Right ventricle myocardium superior (tissue), 1 donor: ENCODE results near the gene PTPRR. TPM values are rescaled to one million over a fixed set of nuclear protein-coding genes. Genes with fewer than 3 reads are reported as not detected.

ENCODE experiments used
- ATAC-seq: fragments of 200-7000 bp; cut with Tn5 transposase; one replicate; pipeline ENCODE4 v1.9.1; 2020; ENCODE audit warnings: mild to moderate bottlenecking; ENCODE audit not compliant: poor library complexity
- DNase-seq: peaks from one replicate; pipeline ENCODE4 v3.0.0-alpha.2; 2020
- intact Hi-C: fragments of 100-400 bp; cut with DNase I; formaldehyde crosslinking; loops from one replicate; pipeline ENCODE4 v1.11.2; 2022
- long read RNA-seq: library from polyadenylated mRNA; unstranded; transcript quantifications from one replicate; pipeline ENCODE4 v2.0.0, GENCODE V29; 2021
- total RNA-seq: library from RNA; stranded (reverse); fragmentation: NEBNext Ultra II Directional; extraction: Animal tissue kit (Norgen Biotek cat#: 25700); gene quantifications from one replicate; pipeline ENCODE4 v1.2.1, GENCODE V29; 2021
- donor health status: DM: no; HTN: yes; CAD: no; lungs with severe emphysema.

The PTPRR gene, protein sequence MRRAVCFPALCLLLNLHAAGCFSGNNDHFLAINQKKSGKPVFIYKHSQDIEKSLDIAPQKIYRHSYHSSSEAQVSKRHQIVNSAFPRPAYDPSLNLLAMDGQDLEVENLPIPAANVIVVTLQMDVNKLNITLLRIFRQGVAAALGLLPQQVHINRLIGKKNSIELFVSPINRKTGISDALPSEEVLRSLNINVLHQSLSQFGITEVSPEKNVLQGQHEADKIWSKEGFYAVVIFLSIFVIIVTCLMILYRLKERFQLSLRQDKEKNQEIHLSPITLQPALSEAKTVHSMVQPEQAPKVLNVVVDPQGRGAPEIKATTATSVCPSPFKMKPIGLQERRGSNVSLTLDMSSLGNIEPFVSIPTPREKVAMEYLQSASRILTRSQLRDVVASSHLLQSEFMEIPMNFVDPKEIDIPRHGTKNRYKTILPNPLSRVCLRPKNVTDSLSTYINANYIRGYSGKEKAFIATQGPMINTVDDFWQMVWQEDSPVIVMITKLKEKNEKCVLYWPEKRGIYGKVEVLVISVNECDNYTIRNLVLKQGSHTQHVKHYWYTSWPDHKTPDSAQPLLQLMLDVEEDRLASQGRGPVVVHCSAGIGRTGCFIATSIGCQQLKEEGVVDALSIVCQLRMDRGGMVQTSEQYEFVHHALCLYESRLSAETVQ
- total RNA-seq: 0.19 TPM
- long read RNA-seq, partial matches to known transcripts: 0 of 1 reads
- long read RNA-seq, other reads (novel, unspliced or antisense): 1 of 1 reads

DNA sequence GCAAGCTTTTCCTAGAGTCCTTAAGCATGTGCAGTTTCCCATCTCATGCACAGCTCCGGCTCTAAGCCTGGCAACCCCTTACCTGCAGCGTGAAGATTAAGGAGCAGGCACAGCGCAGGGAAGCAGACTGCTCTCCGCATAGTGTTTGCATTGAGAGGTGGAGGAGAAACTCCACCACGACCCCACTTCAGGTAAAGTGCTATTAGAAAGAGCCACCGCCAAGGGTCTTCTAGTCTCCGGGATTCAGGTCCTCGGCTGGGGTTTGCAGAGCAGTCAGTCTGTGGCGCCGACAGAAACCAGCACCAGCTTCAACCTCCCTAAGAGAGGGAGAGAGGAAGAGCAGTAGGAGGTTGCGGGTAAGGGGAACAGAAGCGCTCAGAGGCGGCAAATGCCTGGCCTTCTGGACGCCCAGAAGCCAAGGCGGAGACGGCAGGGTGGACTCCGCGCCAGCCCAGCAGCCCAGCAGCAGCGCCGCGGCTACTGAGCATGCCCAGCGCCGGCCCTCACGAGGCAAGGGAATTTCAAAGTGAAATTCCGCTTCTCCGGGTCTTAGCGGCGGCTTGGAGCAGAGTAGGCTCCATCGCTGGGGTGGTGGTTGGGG lies at the start of gene PTPRR:
TSS of gene PTPRR (minus strand) at position 488 of the 601 bp plus-strand sequence. CDS start at position 140, 348 bp downstream.
- ATAC-seq (no peak), DNase-seq (no peak)
- intact Hi-C loops: no loop called here

DNA sequence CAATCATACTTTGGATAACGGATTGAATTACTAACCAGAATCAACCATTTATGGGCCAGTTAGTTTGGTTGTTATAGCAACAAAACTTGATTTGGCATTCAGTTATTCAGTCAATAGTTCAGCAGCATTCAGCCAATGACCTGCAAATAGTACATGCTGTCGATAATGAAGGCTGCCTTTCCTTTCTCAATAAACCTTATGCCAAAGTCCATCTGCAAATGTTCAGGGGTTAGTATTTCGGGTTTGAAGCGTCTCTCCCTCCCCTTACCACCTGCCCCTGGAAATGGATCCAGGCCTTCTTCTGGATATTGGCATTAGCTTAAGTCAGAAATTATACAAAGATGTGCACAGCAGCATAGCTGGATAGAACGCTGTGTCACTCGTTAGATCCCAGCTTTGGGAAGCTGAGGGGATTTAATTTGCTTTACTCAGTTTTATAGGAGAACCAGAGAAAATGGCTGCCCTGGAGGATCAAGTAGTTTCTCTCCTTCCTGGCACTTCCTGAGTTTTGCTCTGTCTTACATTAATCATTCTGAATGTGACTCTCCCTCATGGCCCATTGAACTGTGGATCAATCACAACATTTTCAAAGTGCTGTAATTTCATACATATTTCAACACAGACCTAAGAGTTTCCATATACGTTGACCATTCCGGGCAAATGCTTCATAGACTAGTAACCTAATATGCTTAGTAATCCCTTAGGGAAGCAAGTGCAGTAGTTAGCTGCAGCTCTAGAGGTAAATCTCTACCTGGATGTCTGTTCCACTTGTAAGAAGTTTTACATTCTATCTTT lies 46.7 kb upstream of the PTPRR start:
- DNase-seq (no peak), ATAC-seq (no peak)
- intact Hi-C loops: no loop called here

DNA sequence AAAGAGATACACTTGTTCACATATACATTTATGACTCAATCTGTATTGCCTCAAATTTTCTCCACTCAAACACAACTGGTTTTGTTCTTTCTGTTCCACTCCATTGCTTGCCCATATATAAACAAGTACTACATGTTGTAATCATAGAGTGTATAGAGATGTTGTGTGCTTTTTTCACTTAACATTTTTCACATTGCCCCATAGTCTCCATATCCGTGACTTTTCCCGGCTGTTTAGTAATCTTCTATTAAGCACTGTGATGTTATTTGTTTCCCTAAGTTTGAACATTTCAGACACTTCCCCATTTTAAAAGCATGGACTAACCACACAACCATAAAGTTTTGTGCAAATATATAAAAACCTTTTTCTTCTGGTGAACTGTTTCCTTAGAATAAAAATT lies 45.5 kb upstream of the PTPRR start:
- intact Hi-C loops: no loop called here
- no peak for DNase-seq
- ATAC-seq: no peak

DNA sequence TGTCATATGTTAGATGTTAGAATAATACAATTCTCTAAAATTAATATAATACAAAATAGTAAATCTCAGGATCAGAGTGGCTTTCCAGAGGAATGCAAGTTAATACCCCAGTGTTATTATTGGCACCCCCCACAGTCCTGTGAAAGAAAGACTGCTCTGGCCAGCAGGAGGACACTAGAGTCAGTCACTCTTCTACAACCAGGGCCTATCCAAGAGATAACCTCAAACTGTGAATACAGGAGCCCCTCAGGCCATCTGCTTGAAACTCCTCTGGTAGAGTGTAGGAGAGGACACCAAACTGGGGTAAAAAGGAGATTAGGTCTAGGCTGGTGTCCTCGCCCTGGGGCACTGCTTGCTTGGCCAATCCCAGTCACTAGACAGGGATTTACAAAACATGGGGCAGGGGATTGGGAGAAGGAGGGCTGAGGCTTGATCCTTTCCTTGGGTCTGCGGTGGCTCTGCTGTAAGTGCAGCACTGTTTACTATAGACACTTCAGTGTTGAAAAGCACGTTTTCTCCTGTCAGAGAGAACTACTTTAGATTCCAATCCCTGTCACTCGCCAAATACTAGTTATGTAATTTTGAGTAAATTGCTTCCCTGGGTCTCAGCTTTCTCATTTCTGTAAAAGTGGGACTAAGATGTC lies 44.5 kb upstream of the PTPRR start:
- DNase-seq (no peak), ATAC-seq (no peak)
- intact Hi-C loops: no loop called here

DNA sequence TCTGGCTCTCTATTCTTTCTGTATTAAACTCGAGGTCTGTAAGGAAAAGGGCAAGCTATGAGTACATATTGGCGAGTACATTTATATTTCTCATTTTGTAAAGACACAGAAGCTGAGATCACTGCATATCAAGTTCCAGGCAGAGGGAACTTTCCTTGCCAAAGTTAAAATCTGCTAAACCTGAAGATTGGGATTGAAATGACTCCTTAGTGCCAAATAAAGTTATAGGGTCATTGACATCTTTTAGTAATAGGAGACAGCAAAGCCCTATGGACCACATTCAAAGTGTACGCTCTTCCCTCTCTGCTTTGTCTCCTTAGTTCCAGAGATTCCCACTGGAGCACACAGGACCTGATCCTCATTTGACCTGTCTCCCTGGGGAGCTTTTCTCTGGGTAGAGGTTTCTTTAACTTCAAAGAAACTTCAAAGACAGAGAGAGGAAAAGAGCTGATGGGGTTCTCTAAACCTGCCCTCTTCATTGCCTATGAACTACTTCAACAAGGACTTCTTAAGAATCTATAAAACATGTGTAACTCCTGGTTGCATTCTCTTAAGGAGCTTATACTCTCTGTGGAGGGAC lies 42.6 kb upstream of the PTPRR start:
- DNase-seq: no peak
- ATAC-seq: no peak
- intact Hi-C loops: no loop called here

DNA sequence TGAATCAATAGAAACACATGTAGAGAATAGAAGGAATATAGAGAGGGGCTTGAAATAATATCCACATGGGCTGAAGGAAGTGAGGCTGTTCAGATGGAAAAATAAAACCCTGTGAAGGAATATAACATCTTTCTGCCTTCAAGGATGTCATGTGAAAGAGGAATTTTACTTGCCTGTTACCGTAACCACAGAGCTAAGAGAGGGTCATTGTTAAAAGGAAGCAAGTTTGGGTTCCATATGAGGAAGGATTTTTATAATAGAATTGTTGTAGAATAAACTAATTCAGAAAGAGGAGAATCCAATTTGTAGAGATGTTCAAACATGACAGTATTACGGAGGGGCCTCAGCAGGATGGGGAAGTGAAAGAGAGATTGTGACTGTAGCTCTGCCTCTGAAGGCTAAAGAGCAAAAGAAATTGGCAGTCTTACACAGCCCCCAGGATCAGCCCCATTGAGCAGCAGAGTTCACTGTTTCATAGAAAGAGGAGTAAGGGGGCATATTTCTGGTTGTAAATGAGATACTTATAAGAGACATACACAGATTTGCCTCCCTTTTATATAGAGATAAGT lies 41.8 kb upstream of the PTPRR start:
- intact Hi-C loops: no loop called here
- ATAC-seq (no peak), DNase-seq (no peak)

DNA sequence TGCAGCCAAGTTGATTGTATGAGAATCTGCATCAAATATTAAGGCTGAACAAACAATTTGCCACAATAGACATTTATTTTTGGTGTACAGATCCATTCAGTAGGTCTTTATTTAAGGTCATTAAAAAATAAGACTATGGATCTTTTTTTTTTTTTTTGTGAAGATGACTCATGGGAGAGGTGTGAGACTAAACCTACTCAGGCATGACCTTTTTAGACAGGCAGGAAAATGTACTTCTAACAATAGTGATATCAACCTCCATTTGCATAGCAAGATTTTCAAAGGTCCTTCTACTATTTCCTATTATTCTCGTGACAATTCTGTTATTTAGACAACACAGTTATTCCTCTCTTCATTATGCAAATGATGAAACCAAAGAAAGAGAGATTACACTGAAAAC lies 39.9 kb upstream of the PTPRR start:
- intact Hi-C loops: no loop called here
- DNase-seq (no peak), ATAC-seq (no peak)

DNA sequence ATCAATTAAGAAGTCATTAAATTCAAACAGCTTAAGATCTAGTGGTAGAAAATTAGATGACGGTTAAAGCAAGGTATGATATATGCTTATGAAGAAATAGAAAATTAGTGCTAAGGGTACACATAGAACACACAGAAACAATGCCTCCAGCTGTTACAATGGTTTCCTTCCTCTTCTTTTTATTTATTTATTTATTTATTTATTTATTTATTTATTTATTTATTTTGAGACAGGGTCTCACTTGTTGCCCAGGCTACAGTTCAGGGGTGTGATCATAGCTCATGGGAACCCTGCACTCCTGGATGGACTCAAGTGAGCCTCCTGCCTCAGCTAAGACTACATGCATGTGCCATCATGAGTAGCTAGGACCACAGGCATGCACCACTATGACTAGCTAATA lies 34.9 kb upstream of the PTPRR start:
- no peak for DNase-seq
- ATAC-seq: no peak

DNA sequence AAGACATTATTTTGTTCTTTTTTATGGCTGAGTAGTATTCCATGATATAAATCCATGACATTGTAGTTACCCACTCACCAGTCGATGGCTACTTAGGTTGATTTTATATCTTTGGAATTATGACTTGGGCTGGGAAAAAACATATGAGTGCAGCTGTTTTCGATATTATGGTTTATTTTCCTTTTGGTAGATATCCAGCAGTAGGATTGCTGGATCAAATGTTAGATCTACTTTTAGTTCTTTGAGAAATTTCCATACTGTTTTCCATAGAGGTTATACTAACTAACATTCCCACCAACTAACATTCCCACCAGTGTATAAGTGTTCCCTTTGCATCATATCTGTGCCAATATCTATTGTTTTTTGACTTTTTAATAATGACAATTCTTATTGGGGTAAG lies 29.9 kb upstream of the PTPRR start:
- intact Hi-C loops: no loop called here
- ATAC-seq (no peak), DNase-seq (no peak)

More for the DNA sequence above, 34.9 kb upstream of the PTPRR start:
- intact Hi-C loops: no loop called here

DNA sequence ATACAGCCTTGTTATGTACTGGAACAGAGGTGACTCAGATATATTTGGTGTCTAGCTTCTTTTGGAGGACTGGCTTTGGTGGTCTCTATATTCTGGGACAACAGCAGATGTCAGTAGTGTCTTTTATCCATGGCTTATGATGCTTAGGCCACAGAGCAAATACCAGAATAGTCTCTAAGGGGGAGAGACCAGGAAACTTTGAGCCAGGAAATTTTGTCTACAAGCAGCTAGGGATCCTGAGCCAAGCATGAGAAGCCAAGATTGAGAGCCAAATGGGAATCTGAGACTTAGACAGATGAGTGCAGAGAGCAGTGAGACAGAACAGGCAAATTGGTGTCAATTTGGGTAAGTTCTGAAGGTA lies 28.4 kb upstream of the PTPRR start:
- DNase-seq (no peak), ATAC-seq (peak; percentile 95)
- intact Hi-C loops: no loop called here

DNA sequence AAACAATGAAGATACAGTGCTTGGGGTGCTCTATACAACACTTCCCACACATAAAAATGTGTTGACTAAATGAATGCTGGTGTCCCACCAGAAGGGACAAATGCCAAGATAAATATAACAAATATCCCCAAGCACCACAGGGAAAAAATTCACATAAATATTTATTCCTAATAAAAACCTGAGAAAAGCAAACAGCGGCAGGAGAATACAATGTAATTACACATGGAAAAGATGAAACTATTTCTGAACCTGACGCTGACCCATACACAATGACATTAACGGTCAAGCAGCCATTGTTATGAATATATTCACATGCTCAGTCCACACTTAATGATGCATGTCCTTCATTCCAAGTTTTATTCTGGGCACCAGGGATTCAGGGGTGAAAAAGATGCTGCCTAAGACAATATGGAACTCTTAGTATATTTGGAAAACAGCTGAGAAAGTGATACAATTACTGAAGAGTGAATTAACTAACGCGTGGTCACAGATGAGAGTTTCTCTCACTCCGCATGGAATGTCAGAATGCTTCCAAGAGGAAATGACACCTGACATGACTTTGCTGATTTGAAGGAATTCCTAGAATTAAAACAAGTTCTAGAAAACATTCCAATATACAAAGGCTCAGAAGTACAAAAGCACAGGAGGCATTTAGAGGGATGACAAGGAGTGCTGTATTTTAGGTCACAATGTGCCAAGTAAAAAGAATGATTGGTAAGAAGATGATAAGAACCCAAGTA lies 27.9 kb upstream of the PTPRR start:
- ATAC-seq (peak; percentile 10), DNase-seq (no peak)
- intact Hi-C loops: no loop called here

DNA sequence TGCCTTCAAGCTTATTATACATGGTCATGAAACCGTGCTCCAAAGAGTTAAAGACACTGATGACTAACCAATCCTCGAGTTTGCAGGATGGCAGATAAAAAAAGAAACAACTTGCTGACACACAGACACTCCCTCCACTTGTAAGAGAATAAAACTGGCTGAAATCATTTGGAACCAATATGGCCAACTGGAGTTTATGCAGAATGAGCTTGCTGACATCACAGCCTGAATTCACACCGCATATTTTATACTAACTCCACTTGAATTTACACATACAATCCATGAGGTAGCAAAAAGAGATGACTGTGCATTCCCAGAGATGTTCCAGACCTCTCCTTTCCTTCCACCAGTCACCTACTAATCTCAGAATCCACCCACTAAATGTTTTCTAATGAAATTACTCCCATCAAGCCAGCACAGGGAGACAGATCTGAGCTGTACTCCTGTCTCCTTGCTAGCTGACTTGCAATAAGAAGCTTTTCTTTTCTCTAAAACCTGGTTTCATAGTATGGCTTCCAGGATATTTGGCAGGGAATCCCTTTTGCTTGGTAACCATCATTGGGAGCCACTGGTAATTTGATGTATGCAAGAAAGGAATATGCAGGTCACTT lies 15.8 kb upstream of the PTPRR start:
- intact Hi-C loops: no loop called here
- DNase-seq (no peak), ATAC-seq (no peak)

DNA sequence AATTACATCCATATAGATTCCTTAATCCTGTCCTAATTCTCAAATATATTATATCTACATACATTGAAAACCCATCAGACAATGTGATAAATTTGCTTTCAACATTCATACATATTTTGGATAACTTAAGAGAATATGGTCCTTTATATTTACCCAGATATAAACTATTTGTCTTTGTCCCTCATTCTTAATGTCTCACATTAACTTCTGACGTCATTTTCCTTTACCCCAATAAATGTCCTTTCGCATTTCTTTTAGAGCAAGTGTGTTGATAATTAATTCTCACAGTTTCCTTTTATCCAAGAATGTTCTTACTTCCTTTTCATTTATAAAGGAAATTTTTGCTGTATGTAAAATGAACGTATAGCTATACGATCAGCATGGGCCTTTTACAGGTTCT lies 12.6 kb upstream of the PTPRR start:
- intact Hi-C loops: no loop called here
- no peak for DNase-seq
- no peak for ATAC-seq

DNA sequence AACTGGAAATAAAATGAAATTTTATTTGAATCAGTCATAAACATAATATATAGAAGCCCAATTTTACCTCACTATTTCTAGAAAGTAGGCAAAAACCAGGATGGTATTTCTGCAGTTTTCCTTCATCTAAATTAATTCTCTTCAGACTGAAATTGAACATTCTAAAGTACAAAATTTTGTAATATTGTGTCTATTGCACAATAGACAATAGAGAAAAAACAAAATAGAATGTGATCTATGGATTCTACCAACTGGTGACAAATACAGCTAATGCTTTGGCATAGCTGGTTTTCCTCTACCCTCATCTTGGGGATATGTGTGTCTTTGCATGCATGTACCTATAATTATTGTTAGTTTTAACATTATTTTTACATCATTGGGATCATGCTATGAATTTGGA lies 8.5 kb upstream of the PTPRR start:
- DNase-seq (no peak), ATAC-seq (no peak)
- intact Hi-C loops: no loop called here

DNA sequence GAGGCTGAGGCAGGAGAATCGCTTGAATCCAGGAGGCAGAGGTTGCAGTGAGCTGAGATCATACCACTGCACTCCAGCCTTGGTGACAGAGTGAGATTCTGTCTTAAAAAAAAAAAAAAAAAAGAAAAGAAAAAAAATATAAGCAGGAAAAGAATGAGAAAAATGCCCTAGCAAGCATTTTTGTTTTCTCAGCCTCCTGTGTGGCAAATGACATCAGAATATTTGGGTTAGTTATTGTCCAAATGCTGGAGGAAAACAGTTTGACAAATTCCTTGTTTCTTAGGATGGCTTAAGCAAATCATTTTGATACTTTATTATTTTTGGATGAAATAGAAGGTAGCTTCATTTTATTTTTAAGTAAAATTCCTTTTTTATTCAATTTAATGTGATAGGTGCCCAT lies 7.5 kb upstream of the PTPRR start:
- ATAC-seq (no peak), DNase-seq (no peak)
- intact Hi-C loops: no loop called here

DNA sequence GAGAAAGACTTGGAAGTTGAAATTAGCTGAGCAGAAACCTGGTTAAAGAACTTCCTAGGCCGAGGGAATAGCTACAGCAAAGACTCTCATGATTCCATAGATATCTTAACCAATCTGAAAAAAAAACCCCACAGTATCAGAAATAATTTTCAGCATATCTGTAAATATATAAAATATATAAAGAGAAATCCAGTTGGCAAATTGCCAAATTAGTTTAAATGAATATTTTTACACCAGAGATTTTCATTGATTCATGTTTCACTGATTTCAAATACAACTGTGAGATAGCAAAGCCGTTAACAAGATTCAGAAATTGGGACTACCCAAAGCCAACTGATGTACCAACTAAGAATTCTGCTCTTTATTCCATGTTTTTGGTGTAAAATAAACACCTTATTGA lies 6.8 kb upstream of the PTPRR start:
- intact Hi-C loops: no loop called here
- DNase-seq (no peak), ATAC-seq (no peak)

DNA sequence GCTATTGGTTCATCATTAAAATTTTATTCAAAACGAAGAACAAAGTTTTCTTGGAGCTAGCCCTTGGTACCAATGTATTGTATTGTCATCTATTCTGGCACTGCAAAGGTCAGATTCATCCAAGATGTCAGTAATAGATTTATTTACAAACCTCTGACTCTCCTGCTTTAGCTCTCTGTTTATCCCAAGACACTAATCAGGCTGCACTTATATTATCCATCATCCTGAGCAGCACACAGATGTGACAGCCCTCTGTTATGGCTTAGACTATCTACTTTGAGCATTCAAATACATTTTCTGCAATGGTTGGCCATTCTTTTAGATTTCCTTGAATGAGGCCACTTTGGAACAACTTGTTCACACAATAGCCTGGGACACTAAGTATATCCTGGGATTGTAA lies 5.0 kb upstream of the PTPRR start:
- ATAC-seq: no peak
- intact Hi-C loops: no loop called here
- no peak for DNase-seq
